ENCODE results near the gene KLHL6. TPM values are rescaled to one million over a fixed set of nuclear protein-coding genes. Genes with fewer than 3 reads are reported as not detected.

KLHL6 gene
- total and polyA plus RNA-seq, 10 of the 15 experiments (the other 5 are each of a cell fraction or from before 2014, with no cell fraction given) = 4.0 to 91.8 (median 24.4) TPM

DNA sequence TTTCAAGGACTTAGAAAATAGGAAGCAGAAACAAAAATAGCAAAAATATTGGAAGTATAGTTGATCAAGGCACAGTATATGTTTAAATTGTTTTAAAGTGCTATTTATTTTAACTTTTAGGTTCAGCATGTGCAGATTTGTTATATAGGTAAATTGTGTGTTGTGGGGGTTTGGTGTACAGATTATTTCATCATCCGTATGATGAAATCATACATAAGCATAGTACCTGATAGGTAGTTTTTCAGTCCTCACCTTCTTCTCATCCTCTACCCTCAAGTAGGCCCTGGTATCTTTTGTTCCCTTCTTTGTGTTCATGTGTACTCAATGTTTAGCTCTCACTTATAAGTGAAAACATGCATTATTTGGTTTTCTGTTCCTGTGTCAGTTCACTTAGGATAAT lies 50.9 kb downstream of the KLHL6 start:
- FAIRE-seq (no peak), ATAC-seq (no peak), DNase-seq (ENCODE audit: low read depth, low spot score) (no peak)
- ChIA-PET SMC1A (ENCODE audit: uncharacterized antibody, unreplicated experiment) (interaction anchor here (0.6 to 0.8 kb wide), 2 partner anchors 40 to 360 kb away, joined by 4 read pairs; no protein-coding TSS in a partner anchor), RAD21 (ENCODE audit: unreplicated experiment) (interaction anchor here (1.5 kb wide), 1 partner anchor 56 kb away, joined by 4 read pairs; no protein-coding TSS in a partner anchor), CTCF (interaction anchor here (0.6 to 1.9 kb wide), 4 partner anchors 25 to 56 kb away, joined by 3 to 7 read pairs (median 4); no protein-coding TSS in a partner anchor), POLR2A (interaction anchor here (1.0 kb wide), 1 partner anchor 36 kb away, joined by 3 read pairs; no protein-coding TSS in a partner anchor)
- Histone ChIP-seq H3K4me2 (ENCODE audit: control insufficient read depth, insufficient read depth) (no peak overlapping the region), H3K4me1 (ENCODE audit: control insufficient read depth, insufficient read depth, low read length) (no peaks in the 10 kb centered on the region), H3K36me3 (ENCODE audit: control insufficient read depth in 2 of 2, insufficient read depth in 2 of 2, low read length in 1 of 2) (peaks cover 0 to 15% of the 10 kb centered on the region in 2 experiments; a peak in 2 of 4 replicates), H4K20me1 (ENCODE audit: control insufficient read depth, insufficient read depth) (no peaks in the 10 kb centered on the region), H3K4me3 (no peak overlapping the region), H3K27me3 (replicated peaks in 1 of 2; ENCODE audit: control insufficient read depth in 2 of 2, insufficient read depth in 2 of 2, low read length in 1 of 2) (no peaks in the 10 kb centered on the region), H3K27ac (ENCODE audit: control insufficient read depth, insufficient read depth) (no peak overlapping the region), H2AFZ (ENCODE audit: control insufficient read depth, low read depth, low read length) (no peak overlapping the region), H3K79me2 (ENCODE audit: control insufficient read depth, insufficient read depth, low read length) (no peaks in the 10 kb centered on the region), H3K9ac (ENCODE audit: control insufficient read depth, insufficient read depth, low read length) (no peak overlapping the region), H3K9me3 (replicated peaks; ENCODE audit: control insufficient read depth, insufficient read depth, low read length) (no peaks in the 10 kb centered on the region)
- in situ Hi-C loops (cut with MboI) = no loop called here
- 91% methylated on average over 1 of the region's 1 CpG for WGBS (ENCODE audit: insufficient coverage, insufficient replicate concordance, low lambda C conversion rate, missing lambda C conversion rate)
- intact Hi-C loops (cut with micrococcal nuclease; ENCODE audit: unreplicated experiment) = no loop called here
- BruUV-seq (replicated peaks) = no TSS peak
- TF ChIP-seq NFYA (IDR thresholded peaks at IDR 0.05; ENCODE audit: borderline replicate concordance, low read depth, low read length) (no peak), ZSCAN29 (IDR thresholded peaks at IDR 0.05) (no peak), CHD1 (IDR thresholded peaks at IDR 0.05; ENCODE audit: low read depth, low read length) (no peak), MYB (IDR thresholded peaks at IDR 0.05; ENCODE audit: borderline replicate concordance, low read depth, low read length) (no peak), ZNF274 (IDR thresholded peaks at IDR 0.05; ENCODE audit: insufficient read depth, insufficient read length) (no peak), CREM (IDR thresholded peaks at IDR 0.05; ENCODE audit: low read depth) (no peak), IKZF2 (IDR thresholded peaks at IDR 0.05) (no peak), JUND (IDR thresholded peaks at IDR 0.05; ENCODE audit: low read depth, low read length) (no peak), HDAC2 (IDR thresholded peaks at IDR 0.05) (no peak), IKZF1 (conservative IDR thresholded peaks at IDR 0.05) (no peak), ESRRA (IDR thresholded peaks at IDR 0.05; ENCODE audit: low read length) (no peak), RUNX3 (IDR thresholded peaks at IDR 0.05; ENCODE audit: low read length) (no peak), MXI1 (IDR thresholded peaks at IDR 0.05; ENCODE audit: low read depth, low read length) (no peak), NR2C1 (IDR thresholded peaks at IDR 0.05) (no peak), SMAD5 (IDR thresholded peaks at IDR 0.05; ENCODE audit: low read depth) (no peak), HDGF (IDR thresholded peaks at IDR 0.05) (no peak)
- TF ChIP-seq, protein P1, sequence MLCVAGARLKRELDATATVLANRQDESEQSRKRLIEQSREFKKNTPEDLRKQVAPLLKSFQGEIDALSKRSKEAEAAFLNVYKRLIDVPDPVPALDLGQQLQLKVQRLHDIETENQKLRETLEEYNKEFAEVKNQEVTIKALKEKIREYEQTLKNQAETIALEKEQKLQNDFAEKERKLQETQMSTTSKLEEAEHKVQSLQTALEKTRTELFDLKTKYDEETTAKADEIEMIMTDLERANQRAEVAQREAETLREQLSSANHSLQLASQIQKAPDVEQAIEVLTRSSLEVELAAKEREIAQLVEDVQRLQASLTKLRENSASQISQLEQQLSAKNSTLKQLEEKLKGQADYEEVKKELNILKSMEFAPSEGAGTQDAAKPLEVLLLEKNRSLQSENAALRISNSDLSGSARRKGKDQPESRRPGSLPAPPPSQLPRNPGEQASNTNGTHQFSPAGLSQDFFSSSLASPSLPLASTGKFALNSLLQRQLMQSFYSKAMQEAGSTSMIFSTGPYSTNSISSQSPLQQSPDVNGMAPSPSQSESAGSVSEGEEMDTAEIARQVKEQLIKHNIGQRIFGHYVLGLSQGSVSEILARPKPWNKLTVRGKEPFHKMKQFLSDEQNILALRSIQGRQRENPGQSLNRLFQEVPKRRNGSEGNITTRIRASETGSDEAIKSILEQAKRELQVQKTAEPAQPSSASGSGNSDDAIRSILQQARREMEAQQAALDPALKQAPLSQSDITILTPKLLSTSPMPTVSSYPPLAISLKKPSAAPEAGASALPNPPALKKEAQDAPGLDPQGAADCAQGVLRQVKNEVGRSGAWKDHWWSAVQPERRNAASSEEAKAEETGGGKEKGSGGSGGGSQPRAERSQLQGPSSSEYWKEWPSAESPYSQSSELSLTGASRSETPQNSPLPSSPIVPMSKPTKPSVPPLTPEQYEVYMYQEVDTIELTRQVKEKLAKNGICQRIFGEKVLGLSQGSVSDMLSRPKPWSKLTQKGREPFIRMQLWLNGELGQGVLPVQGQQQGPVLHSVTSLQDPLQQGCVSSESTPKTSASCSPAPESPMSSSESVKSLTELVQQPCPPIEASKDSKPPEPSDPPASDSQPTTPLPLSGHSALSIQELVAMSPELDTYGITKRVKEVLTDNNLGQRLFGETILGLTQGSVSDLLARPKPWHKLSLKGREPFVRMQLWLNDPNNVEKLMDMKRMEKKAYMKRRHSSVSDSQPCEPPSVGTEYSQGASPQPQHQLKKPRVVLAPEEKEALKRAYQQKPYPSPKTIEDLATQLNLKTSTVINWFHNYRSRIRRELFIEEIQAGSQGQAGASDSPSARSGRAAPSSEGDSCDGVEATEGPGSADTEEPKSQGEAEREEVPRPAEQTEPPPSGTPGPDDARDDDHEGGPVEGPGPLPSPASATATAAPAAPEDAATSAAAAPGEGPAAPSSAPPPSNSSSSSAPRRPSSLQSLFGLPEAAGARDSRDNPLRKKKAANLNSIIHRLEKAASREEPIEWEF (IDR thresholded peaks at IDR 0.05; ENCODE audit: insufficient replicate concordance, low read depth, low read length) = no peak
- TF ChIP-seq, protein P2, sequence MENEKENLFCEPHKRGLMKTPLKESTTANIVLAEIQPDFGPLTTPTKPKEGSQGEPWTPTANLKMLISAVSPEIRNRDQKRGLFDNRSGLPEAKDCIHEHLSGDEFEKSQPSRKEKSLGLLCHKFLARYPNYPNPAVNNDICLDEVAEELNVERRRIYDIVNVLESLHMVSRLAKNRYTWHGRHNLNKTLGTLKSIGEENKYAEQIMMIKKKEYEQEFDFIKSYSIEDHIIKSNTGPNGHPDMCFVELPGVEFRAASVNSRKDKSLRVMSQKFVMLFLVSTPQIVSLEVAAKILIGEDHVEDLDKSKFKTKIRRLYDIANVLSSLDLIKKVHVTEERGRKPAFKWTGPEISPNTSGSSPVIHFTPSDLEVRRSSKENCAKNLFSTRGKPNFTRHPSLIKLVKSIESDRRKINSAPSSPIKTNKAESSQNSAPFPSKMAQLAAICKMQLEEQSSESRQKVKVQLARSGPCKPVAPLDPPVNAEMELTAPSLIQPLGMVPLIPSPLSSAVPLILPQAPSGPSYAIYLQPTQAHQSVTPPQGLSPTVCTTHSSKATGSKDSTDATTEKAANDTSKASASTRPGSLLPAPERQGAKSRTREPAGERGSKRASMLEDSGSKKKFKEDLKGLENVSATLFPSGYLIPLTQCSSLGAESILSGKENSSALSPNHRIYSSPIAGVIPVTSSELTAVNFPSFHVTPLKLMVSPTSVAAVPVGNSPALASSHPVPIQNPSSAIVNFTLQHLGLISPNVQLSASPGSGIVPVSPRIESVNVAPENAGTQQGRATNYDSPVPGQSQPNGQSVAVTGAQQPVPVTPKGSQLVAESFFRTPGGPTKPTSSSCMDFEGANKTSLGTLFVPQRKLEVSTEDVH (IDR thresholded peaks at IDR 0.05; ENCODE audit: low read depth, partially characterized antibody) = no peak
